Muscle layer of colon (tissue), 2 donors: ENCODE data around the gene ARHGAP22.
A peak's percentile ranks its signal among the peaks of the same experiment; 100 is the strongest.

Experiments used
- H3K27ac ChIP-seq: one replicate; pipeline ENCODE4 v1.7.0; 2013; ENCODE audit warnings: low read depth, mild to moderate bottlenecking, low read length, moderate library complexity
- H3K27me3 ChIP-seq, 2 donors: one replicate each; pipeline ENCODE4 v1.7.0; 2013; ENCODE audit warnings: low read length in 2 of 2, mild to moderate bottlenecking in 2 of 2; ENCODE audit not compliant: insufficient read depth in 2 of 2, control insufficient read depth in 1 of 2
- H3K36me3 ChIP-seq: one replicate; pipeline ENCODE4 v1.7.0; 2013; ENCODE audit warnings: mild to moderate bottlenecking, low read length; ENCODE audit not compliant: insufficient read depth
- H3K4me1 ChIP-seq: one replicate; pipeline ENCODE4 v1.7.0; 2013; ENCODE audit warnings: mild to moderate bottlenecking, low read length; ENCODE audit not compliant: insufficient read depth
- H3K4me3 ChIP-seq, 2 donors: one replicate each; pipeline ENCODE4 v1.7.0; 2013; ENCODE audit warnings: low read length in 2 of 2, low read depth in 1 of 2, mild to moderate bottlenecking in 1 of 2, moderate library complexity in 1 of 2
- H3K9ac ChIP-seq: one replicate; pipeline ENCODE4 v1.7.0; 2013; ENCODE audit warnings: low read length
- H3K9me3 ChIP-seq: one replicate; pipeline ENCODE4 v1.7.0; 2013; ENCODE audit warnings: mild to moderate bottlenecking, low read length
- donor health status: abdominal sarcoma.
- donor health status: Adenocarcinoma of cecum.

Gene ARHGAP22

GRCh38 chr10:48531486-48531885 is 73.4 kb downstream of the ARHGAP22 start:
- Histone ChIP-seq H3K27ac (no peak overlapping the region), H3K36me3 (no peaks in the 10 kb centered on the region), H3K4me1 (peaks cover 12% of the 10 kb centered on the region), H3K4me3 (no peak overlapping the region), H3K9ac (no peak overlapping the region), H3K9me3 (no peaks in the 10 kb centered on the region), H3K27me3 (no peaks in the 10 kb centered on the region)

- no peak overlapping the region for H3K27ac ChIP-seq
- no peaks in the 10 kb centered on the region for H3K27me3 ChIP-seq
- no peaks in the 10 kb centered on the region for H3K9me3 ChIP-seq
- no peaks in the 10 kb centered on the region for H3K36me3 ChIP-seq
- peaks cover 12% of the 10 kb centered on the region for H3K4me1 ChIP-seq
- H3K9ac ChIP-seq: no peak overlapping the region
- H3K4me3 ChIP-seq: no peak overlapping the region
Measured at GRCh38 chr10:48529331-48529730, 75.5 kb downstream of the ARHGAP22 start.

DNA sequence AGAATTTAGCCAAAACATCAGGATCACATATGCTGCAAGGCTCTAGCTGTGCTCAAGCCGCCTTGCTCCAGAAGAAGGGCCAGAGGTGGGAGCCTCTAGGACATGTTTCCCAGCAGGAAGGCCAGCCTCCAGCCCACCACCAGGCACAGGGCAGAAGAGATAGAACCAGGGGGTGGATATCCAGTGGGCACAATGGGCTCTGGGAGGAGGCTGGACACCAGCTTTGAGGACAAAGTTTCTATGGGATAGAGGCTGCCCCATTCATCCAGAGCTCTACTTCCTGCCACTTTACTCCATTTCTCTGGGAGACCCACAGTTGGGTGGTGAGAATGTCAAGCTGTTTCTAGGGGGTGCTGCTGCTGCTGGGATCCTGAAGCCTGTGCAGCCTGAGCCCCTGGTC is 77.1 kb downstream of the ARHGAP22 start:
- Histone ChIP-seq H3K4me3 (no peak overlapping the region), H3K27ac (no peak overlapping the region), H3K4me1 (peaks cover 11% of the 10 kb centered on the region), H3K27me3 (no peaks in the 10 kb centered on the region), H3K9ac (no peak overlapping the region), H3K9me3 (no peaks in the 10 kb centered on the region), H3K36me3 (no peaks in the 10 kb centered on the region)

- peaks cover 14% of the 10 kb centered on the region for H3K4me1 ChIP-seq
- no peak overlapping the region for H3K4me3 ChIP-seq
- H3K36me3 ChIP-seq: no peaks in the 10 kb centered on the region
- H3K9ac ChIP-seq: no peak overlapping the region
- H3K9me3 ChIP-seq: no peaks in the 10 kb centered on the region
- peak overlapping the region; percentile 26 for H3K27ac ChIP-seq
- no peaks in the 10 kb centered on the region for H3K27me3 ChIP-seq
Measured at GRCh38 chr10:48526846-48527505, 77.9 kb downstream of the ARHGAP22 start.

- Histone ChIP-seq H3K36me3 (no peaks in the 10 kb centered on the region), H3K4me1 (peaks cover 14% of the 10 kb centered on the region), H3K9me3 (no peaks in the 10 kb centered on the region), H3K27ac (peak overlapping the region; percentile 26), H3K4me3 (no peak overlapping the region), H3K27me3 (no peaks in the 10 kb centered on the region), H3K9ac (no peak overlapping the region)
Measured at GRCh38 chr10:48526011-48526821, 78.7 kb downstream of the ARHGAP22 start.

GRCh38 chr10:48525113-48525512 is 79.8 kb downstream of the ARHGAP22 start:
- Histone ChIP-seq H3K4me3 (no peak overlapping the region), H3K9ac (no peak overlapping the region), H3K27ac (no peak overlapping the region), H3K27me3 (no peaks in the 10 kb centered on the region), H3K36me3 (no peaks in the 10 kb centered on the region), H3K9me3 (no peaks in the 10 kb centered on the region), H3K4me1 (peaks cover 14% of the 10 kb centered on the region)

DNA sequence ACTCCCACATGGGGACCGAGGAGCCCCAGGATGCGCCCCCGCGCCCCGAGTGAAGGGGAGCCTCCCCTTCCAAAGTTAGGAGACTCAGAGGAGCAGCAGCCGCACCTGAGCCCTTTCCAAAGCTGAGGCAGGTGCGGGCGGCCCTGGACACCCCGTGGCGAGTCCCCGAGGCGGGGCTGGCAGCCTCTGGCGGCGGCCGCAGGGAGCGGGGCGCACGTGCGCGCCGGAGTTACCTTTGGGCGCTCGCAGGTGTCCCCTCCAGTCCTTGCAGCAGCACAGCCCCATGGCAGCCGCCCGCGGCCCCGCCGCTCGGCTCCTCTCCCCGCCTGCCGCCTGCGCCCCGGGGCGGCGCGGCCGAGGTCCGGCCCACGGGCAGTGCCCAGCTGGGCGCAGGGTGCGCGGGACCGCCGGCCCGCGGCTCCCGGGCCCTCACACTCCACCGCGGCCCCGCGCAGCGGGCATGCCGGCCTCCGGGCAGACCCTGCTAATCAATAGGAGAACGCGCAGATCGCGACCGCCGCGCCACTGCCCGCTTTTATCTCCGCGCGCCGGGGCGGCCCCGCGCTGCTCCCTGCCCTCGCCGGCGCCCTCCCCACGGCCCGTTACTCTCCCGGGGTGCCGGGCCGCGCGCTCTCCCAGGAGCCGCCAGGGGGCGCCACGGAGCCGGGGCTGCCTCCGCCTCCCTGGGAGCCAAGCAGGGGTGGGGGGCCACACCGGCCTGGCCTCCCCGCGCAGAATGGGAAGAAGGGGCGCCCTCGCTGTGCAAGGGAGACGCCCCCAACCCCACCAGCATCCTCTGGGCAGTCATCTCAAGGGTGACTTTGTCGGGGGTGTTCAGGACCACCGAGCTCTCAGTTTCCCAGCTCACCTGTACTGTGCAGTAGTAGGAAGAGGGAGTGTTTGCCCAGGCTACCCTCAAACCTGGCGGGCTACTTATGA is 80.8 kb downstream of the ARHGAP22 start:
- no peak overlapping the region for H3K27ac ChIP-seq
- no peaks in the 10 kb centered on the region for H3K9me3 ChIP-seq
- no peaks in the 10 kb centered on the region for H3K36me3 ChIP-seq
- no peaks in the 10 kb centered on the region for H3K27me3 ChIP-seq
- peak overlapping the region; percentile 24 to 47 for H3K4me3 ChIP-seq
- peaks cover 14% of the 10 kb centered on the region for H3K4me1 ChIP-seq
- no peak overlapping the region for H3K9ac ChIP-seq

GRCh38 chr10:48523212-48523819 is 81.6 kb downstream of the ARHGAP22 start:
- H3K9ac ChIP-seq: no peak overlapping the region
- H3K36me3 ChIP-seq: no peaks in the 10 kb centered on the region
- peaks cover 14% of the 10 kb centered on the region for H3K4me1 ChIP-seq
- no peaks in the 10 kb centered on the region for H3K9me3 ChIP-seq
- no peaks in the 10 kb centered on the region for H3K27me3 ChIP-seq
- H3K4me3 ChIP-seq: peak overlapping the region; percentile 24 to 47
- peak overlapping the region; percentile 12 for H3K27ac ChIP-seq

DNA sequence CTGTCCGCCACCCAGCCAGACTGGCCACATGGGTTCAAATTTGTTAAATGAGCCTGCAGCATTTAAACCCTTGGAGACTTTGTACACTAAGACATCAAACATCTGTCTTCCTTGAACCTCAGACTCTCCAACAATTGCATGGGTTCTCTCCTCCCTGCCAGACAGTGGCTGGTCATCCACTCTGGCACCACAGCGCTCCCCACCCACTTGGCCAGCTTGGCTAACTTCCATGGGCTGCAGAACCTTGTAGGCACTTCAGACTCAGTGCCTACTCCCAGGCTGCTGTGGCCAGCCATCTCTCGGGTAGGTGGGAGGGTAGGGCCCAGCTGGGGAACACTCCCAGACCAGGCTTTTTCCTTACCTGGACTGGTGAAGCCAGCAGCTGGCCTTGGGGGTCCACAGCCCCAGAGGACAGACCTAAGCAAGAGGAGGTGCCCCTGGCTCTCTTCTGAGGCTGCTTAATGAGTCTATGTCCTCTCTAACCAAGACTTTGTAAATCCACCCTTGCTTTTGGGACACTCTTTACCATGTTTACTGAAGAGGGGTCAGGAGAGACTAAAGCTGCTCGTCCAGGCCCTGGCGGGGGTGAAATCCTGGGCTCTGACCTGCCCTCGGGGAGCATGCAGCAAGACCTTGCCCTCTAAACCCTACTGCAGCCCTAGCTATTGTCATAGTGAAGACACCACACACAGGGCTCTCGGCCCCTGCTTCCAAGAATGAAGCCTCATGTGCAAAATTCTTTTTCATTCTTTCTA is 82.7 kb downstream of the ARHGAP22 start:
- no peaks in the 10 kb centered on the region for H3K9me3 ChIP-seq
- no peak overlapping the region for H3K4me3 ChIP-seq
- no peak overlapping the region for H3K27ac ChIP-seq
- peaks cover 14% of the 10 kb centered on the region for H3K4me1 ChIP-seq
- H3K36me3 ChIP-seq: no peaks in the 10 kb centered on the region
- H3K9ac ChIP-seq: no peak overlapping the region
- H3K27me3 ChIP-seq: no peaks in the 10 kb centered on the region

DNA sequence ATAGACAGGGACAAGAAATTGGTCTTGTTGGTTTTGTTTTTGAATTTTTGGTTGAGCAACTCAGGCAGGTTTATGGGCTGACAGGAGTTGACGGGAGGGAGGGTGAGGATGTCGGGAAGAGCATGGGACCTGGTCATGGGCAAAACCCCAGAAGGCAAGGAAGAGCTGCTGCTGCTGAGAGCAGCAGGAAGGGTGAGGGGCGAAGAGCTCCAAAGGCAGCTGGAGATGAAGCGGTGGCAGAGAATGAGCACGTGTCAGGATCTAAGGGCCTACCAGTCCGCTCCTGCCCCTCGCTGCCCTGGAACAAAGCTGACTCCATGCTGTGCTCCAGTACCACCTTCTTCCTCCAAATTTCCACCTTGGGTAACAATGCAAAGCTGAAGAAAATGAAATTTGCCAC is 84.3 kb downstream of the ARHGAP22 start:
- H3K4me1 ChIP-seq: peaks cover 8% of the 10 kb centered on the region
- no peak overlapping the region for H3K27ac ChIP-seq
- no peak overlapping the region for H3K9ac ChIP-seq
- no peaks in the 10 kb centered on the region for H3K9me3 ChIP-seq
- no peak overlapping the region for H3K4me3 ChIP-seq
- no peaks in the 10 kb centered on the region for H3K36me3 ChIP-seq
- no peaks in the 10 kb centered on the region for H3K27me3 ChIP-seq
